22Rv1 (cell line): Measurements from ENCODE around the gene KAT7.
"Not testable (repeated sequence)": the region's sequence is repeated elsewhere in the genome, so short reads cannot be mapped to it uniquely, and the experiment has no call there.

Source experiments
- H3K27ac ChIP-seq: fragments of 450-650 bp; 2 replicates; pipeline ENCODE4 v1.5.1; 2017
- CTCF ChIP-seq: fragments of 450-650 bp; IDR thresholded peaks from 2 replicates; pipeline ENCODE4 v1.5.1; 2017; ENCODE audit warnings: mild to moderate bottlenecking
- ZFX ChIP-seq: fragments of 450-650 bp; IDR thresholded peaks from 2 replicates; pipeline ENCODE4 v1.6.1; 2017; ENCODE audit warnings: antibody characterized with exemption, borderline replicate concordance

KAT7 gene

GRCh38 chr17:49822829-49823228, 34.3 kb downstream of the KAT7 start:
- no peak overlapping the region for H3K27ac ChIP-seq
- TF ChIP-seq ZFX = no peak
- no peak for TF ChIP-seq CTCF

GRCh38 chr17:49823614-49824013, 35.1 kb downstream of the KAT7 start:
- TF ChIP-seq ZFX (no peak), CTCF (no peak)
- no peak overlapping the region for H3K27ac ChIP-seq

GRCh38 chr17:49825645-49826044, 37.2 kb downstream of the KAT7 start:
- no peak overlapping the region for H3K27ac ChIP-seq
- no peak for TF ChIP-seq ZFX
- no peak for TF ChIP-seq CTCF

GRCh38 chr17:49828325-49828724, 39.8 kb downstream of the KAT7 start:
- not testable (repeated sequence) for H3K27ac ChIP-seq

GRCh38 chr17:49829026-49829425, 40.5 kb downstream of the KAT7 start:
- H3K27ac ChIP-seq = no peak overlapping the region
- TF ChIP-seq ZFX (no peak), CTCF (no peak)

- no peak overlapping the region for H3K27ac ChIP-seq
- TF ChIP-seq ZFX (no peak), CTCF (no peak)
Observed at GRCh38 chr17:49830605-49831004, 42.1 kb downstream of the KAT7 start.

- no peak overlapping the region for H3K27ac ChIP-seq
- TF ChIP-seq ZFX (no peak), CTCF (no peak)
Observed at GRCh38 chr17:49832840-49833599, 44.5 kb downstream of the KAT7 start.
